HUDEP-2 (cell line): ENCODE results near the gene ADI1.
"Not testable (repeated sequence)": the region's sequence is repeated elsewhere in the genome, so short reads cannot be mapped to it uniquely, and the experiment has no call there.

ENCODE experiments used
- DNase-seq, 76 experiments: peaks; one replicate each; lab custom pipeline; 2025; ENCODE audit not compliant: unreplicated experiment in 76 of 76; lab: John Stamatoyannopoulos, UW

The ADI1 gene

GRCh38 chr2:3464401-3465005, 54.8 kb downstream of the ADI1 start:
- DNase-seq = no peak

- DNase-seq = no peak
These were observed 55.4 kb downstream of the ADI1 start for GRCh38 chr2:3463944-3464343.

- no peak for DNase-seq
These were observed 56.0 kb downstream of the ADI1 start for GRCh38 chr2:3463186-3463835.

- no peak for DNase-seq
These were observed 56.7 kb downstream of the ADI1 start for GRCh38 chr2:3462493-3463104.

- DNase-seq = peak in 29 of 76 experiments; percentile 2 to 59 (median 25)
These were observed 57.4 kb downstream of the ADI1 start for GRCh38 chr2:3461801-3462492.

GRCh38 chr2:3460831-3461800, 58.2 kb downstream of the ADI1 start:
- DNase-seq = no peak

GRCh38 chr2:3460156-3460555, 59.2 kb downstream of the ADI1 start:
- DNase-seq = no peak

GRCh38 chr2:3459185-3460015, 59.9 kb downstream of the ADI1 start:
- no peak for DNase-seq

GRCh38 chr2:3458396-3459184, 60.7 kb downstream of the ADI1 start:
- peak in 37 of 76 experiments; percentile 2 to 70 (median 21) for DNase-seq

- DNase-seq = peak in 1 of 76 experiments; percentile 27
These were observed 61.6 kb downstream of the ADI1 start for GRCh38 chr2:3457524-3458395.

- no peak for DNase-seq
These were observed 63.2 kb downstream of the ADI1 start for GRCh38 chr2:3456125-3456524.

GRCh38 chr2:3454802-3455201, 64.5 kb downstream of the ADI1 start:
- DNase-seq = no peak

- DNase-seq = not testable (repeated sequence)
These were observed 65.3 kb downstream of the ADI1 start for GRCh38 chr2:3454005-3454404.

GRCh38 chr2:3453190-3453999, 65.9 kb downstream of the ADI1 start:
- DNase-seq = no peak

- no peak for DNase-seq
These were observed 67.2 kb downstream of the ADI1 start for GRCh38 chr2:3451926-3452671.

GRCh38 chr2:3451169-3451568, 68.2 kb downstream of the ADI1 start:
- DNase-seq = no peak
